SK-N-SH treated with all-trans-retinoic acid at 6 μM for 48 hours (cell line): ENCODE measurements around the gene MAML3.

Experiments used
- CSRNP3 ChIP-seq: fragments of 250-450 bp; sonication (Bioruptor Pico); IDR thresholded peaks from 2 replicates; pipeline ENCODE4 v1.5.1; 2021; ENCODE audit warnings: mild to moderate bottlenecking, moderate library complexity
- RARB ChIP-seq: fragments of 250-450 bp; sonication (Bioruptor Pico); IDR thresholded peaks from 2 replicates; pipeline ENCODE4 v1.8.0; 2021; ENCODE audit warnings: mild to moderate bottlenecking, moderate library complexity
- TSHZ2 ChIP-seq: fragments of 250-450 bp; sonication (Bioruptor Pico); IDR thresholded peaks from 2 replicates; pipeline ENCODE4 v1.5.0; 2020; ENCODE audit warnings: mild to moderate bottlenecking, moderate library complexity
- ZFP3 ChIP-seq: fragments of 250-450 bp; sonication (Bioruptor Pico); IDR thresholded peaks from 2 replicates; pipeline ENCODE4 v1.5.0; 2020; ENCODE audit warnings: mild to moderate bottlenecking, moderate library complexity
- TF ChIP-seq, protein P1 (sequence below): fragments of 250-450 bp; sonication (Bioruptor Pico); IDR thresholded peaks from 2 replicates; pipeline ENCODE4 v1.5.1; 2020; ENCODE audit warnings: low read depth, mild to moderate bottlenecking, moderate library complexity
- TF ChIP-seq, protein P2 (sequence below): fragments of 250-450 bp; sonication (Bioruptor Pico); IDR thresholded peaks from 2 replicates; pipeline ENCODE4 v1.8.0; 2021; ENCODE audit warnings: low read depth, mild to moderate bottlenecking, moderate library complexity, borderline replicate concordance

DNA sequence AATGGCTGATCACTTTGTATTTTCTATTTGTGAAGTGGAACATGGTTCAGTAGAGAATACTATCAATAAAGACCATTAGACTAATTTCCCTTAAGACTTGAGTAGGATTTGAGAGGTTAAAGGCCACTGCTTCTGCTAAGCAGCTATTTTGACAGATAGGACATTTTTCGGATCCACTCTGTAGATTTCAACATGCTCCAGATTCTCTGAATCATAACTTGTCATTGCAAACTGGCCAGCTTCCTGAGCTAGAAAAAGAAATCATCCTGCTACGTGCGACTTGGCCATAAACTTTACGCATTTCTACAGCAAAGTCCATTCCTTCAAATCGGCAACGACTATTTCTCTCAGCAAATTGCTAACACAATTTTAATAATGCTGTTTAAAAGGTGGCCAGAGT, 433.2 kb downstream of the MAML3 start:
- no peak for TF ChIP-seq ZFP3 (CRISPR knock-in tag)
- TF ChIP-seq CSRNP3 (CRISPR knock-in tag): no peak
- TF ChIP-seq, protein P1, sequence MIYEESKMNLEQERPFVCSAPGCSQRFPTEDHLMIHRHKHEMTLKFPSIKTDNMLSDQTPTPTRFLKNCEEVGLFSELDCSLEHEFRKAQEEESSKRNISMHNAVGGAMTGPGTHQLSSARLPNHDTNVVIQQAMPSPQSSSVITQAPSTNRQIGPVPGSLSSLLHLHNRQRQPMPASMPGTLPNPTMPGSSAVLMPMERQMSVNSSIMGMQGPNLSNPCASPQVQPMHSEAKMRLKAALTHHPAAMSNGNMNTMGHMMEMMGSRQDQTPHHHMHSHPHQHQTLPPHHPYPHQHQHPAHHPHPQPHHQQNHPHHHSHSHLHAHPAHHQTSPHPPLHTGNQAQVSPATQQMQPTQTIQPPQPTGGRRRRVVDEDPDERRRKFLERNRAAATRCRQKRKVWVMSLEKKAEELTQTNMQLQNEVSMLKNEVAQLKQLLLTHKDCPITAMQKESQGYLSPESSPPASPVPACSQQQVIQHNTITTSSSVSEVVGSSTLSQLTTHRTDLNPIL (CRISPR knock-in tag): no peak
- no peak for TF ChIP-seq RARB
- TF ChIP-seq, protein P2, sequence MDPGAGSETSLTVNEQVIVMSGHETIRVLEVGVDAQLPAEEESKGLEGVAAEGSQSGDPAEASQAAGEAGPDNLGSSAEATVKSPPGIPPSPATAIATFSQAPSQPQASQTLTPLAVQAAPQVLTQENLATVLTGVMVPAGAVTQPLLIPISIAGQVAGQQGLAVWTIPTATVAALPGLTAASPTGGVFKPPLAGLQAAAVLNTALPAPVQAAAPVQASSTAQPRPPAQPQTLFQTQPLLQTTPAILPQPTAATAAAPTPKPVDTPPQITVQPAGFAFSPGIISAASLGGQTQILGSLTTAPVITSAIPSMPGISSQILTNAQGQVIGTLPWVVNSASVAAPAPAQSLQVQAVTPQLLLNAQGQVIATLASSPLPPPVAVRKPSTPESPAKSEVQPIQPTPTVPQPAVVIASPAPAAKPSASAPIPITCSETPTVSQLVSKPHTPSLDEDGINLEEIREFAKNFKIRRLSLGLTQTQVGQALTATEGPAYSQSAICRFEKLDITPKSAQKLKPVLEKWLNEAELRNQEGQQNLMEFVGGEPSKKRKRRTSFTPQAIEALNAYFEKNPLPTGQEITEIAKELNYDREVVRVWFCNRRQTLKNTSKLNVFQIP (CRISPR knock-in tag): no peak
- TF ChIP-seq TSHZ2 (CRISPR knock-in tag): no peak
